ENCODE data around the gene TPI1. TPM values are rescaled to one million over a fixed set of nuclear protein-coding genes. Genes with fewer than 3 reads are reported as not detected.
A peak's percentile ranks its signal among the peaks of the same experiment; 100 is the strongest.

TPI1 gene
- total RNA-seq, 1 donor from 2014 or later = 722 TPM

DNA sequence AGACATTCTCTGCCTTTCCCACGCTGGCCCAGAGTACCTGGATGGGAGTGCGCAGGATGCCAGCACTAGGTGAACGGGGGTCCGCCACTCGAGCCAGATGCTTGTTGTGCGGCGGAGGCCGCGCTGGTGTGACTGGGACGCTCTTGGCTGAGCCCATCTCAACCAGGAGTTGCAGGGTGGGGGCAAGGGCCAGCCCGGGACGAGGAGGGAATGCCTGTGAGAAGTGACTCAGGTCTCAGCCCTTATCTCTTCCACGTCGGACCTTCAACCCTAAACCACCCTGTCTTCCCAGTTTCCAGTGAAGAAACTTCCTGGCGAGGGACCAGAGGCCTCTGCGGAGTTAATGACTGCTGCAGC, 16.6 kb upstream of the TPI1 start:
- DNase-seq (ENCODE audit: low read depth) = no peak
- Histone ChIP-seq H3K79me2 (ENCODE audit: insufficient read depth, low read length) (peaks cover 70% of the 10 kb centered on the region), H3K27ac (ENCODE audit: low read depth, low read length) (peak overlapping the region; percentile 25), H3K4me3 (ENCODE audit: insufficient read depth, low read depth, low read length) (peak overlapping the region; percentile 87), H3K9ac (ENCODE audit: low read length) (peak overlapping the region; percentile 88), H3K4me1 (ENCODE audit: insufficient read depth, low read length) (peaks cover 19% of the 10 kb centered on the region), H3K27me3 (ENCODE audit: insufficient read depth, low read length) (no peaks in the 10 kb centered on the region), H3K36me3 (ENCODE audit: insufficient read depth, low read length) (peaks cover 21% of the 10 kb centered on the region), H3K4me2 (ENCODE audit: low read length) (peak overlapping the region; percentile 88), H3K9me3 (ENCODE audit: insufficient read depth, low read depth, low read length) (no peaks in the 10 kb centered on the region), H2AFZ (ENCODE audit: low read depth, low read length) (peak overlapping the region; percentile 24), H4K20me1 (ENCODE audit: insufficient read depth, low read length) (peaks cover 48% of the 10 kb centered on the region)
- Mint-ChIP-seq H3K27me3 (ENCODE audit: low read depth, unreplicated experiment) (no peaks in the 10 kb centered on the region), H3K36me3 (ENCODE audit: low read depth, unreplicated experiment) (peaks cover 7% of the 10 kb centered on the region), H3K4me3 (ENCODE audit: unreplicated experiment) (peak overlapping the region; percentile 96), H3K27ac (ENCODE audit: unreplicated experiment) (no peak overlapping the region), H3K9me3 (ENCODE audit: unreplicated experiment) (no peaks in the 10 kb centered on the region), H3K4me1 (ENCODE audit: low read depth, unreplicated experiment) (peaks cover 12% of the 10 kb centered on the region)
- FAIRE-seq = no peak
- no peak for TF ChIP-seq EZH2 (IDR thresholded peaks at IDR 0.05; ENCODE audit: insufficient read depth, low read length)
- TF ChIP-seq, protein P1, sequence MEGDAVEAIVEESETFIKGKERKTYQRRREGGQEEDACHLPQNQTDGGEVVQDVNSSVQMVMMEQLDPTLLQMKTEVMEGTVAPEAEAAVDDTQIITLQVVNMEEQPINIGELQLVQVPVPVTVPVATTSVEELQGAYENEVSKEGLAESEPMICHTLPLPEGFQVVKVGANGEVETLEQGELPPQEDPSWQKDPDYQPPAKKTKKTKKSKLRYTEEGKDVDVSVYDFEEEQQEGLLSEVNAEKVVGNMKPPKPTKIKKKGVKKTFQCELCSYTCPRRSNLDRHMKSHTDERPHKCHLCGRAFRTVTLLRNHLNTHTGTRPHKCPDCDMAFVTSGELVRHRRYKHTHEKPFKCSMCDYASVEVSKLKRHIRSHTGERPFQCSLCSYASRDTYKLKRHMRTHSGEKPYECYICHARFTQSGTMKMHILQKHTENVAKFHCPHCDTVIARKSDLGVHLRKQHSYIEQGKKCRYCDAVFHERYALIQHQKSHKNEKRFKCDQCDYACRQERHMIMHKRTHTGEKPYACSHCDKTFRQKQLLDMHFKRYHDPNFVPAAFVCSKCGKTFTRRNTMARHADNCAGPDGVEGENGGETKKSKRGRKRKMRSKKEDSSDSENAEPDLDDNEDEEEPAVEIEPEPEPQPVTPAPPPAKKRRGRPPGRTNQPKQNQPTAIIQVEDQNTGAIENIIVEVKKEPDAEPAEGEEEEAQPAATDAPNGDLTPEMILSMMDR (IDR thresholded peaks at IDR 0.05; ENCODE audit: insufficient read depth, low read depth, low read length) = no peak

DNA sequence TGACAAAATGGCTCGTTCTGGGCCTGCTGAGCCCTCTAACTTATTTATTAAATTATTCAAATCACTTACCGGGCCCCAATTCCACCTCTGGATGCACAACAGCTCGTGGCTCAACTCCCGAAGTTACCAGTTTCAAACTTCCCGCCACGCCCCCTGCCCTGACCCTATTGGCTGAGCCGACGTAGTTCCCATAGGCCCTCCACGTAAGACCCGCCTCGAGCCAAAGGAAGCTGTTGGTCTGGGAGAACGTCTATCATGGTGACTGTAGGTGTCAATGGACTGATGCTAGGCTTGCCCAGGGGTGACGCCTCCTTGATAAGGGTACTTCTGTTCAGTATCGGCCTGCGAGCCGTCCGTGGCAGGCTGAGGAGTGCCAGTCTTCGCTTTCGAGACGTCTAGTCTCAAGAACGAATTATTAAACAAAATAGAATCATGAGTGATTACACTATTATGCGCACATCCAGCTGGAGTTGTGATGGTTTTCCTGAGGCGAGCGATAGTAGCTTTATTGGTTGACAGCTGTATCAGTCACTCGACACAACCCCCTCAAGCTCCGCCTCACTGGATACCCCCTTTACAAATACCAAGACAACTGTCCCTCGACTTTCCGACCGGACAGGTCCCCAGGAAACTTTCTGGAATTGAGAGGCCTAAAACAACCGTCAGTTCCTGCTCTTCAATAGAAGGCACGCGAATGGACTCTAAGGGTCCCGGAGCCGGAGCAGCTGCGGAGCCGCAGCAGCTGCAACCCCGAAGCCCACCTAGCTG, 16.0 kb upstream of the TPI1 start, which contains the start of gene CDCA3:
Gene CDCA3 (minus strand): TSS at position 134 of the 768 bp plus-strand sequence. CDS start 334 bp downstream, outside the sequence.
- peaks cover 8% of the 10 kb centered on the region for H3K36me3 Mint-ChIP-seq (ENCODE audit: low read depth, unreplicated experiment)
- peaks cover 46% of the 10 kb centered on the region for H4K20me1 ChIP-seq (ENCODE audit: insufficient read depth, low read length)
- peaks cover 19% of the 10 kb centered on the region for H3K4me1 ChIP-seq (ENCODE audit: insufficient read depth, low read length)
- H3K4me2 ChIP-seq (ENCODE audit: low read length) = peak within 1 kb of the TSS; percentile 88
- no peaks in the 10 kb centered on the region for H3K9me3 ChIP-seq (ENCODE audit: insufficient read depth, low read depth, low read length)
- peak within 1 kb of the TSS; percentile 89 for H3K27ac ChIP-seq (ENCODE audit: low read depth, low read length)
- peak within 1 kb of the TSS; percentile 97 for H2AFZ ChIP-seq (ENCODE audit: low read depth, low read length)
- peak; percentile 98 for DNase-seq (ENCODE audit: low read depth)
- peak; percentile 65 for FAIRE-seq
- no peaks in the 10 kb centered on the region for H3K27me3 ChIP-seq (ENCODE audit: insufficient read depth, low read length)
- H3K4me1 Mint-ChIP-seq (ENCODE audit: low read depth, unreplicated experiment) = peaks cover 12% of the 10 kb centered on the region
- H3K4me3 ChIP-seq (ENCODE audit: insufficient read depth, low read depth, low read length) = peak within 1 kb of the TSS; percentile 87
- H3K27ac Mint-ChIP-seq (ENCODE audit: unreplicated experiment) = peak within 1 kb of the TSS; percentile 93
- peaks cover 19% of the 10 kb centered on the region for H3K36me3 ChIP-seq (ENCODE audit: insufficient read depth, low read length)
- TF ChIP-seq, protein P1 (IDR thresholded peaks at IDR 0.05; ENCODE audit: insufficient read depth, low read depth, low read length) = no peak
- no peak for TF ChIP-seq EZH2 (IDR thresholded peaks at IDR 0.05; ENCODE audit: insufficient read depth, low read length)
- no peaks in the 10 kb centered on the region for H3K27me3 Mint-ChIP-seq (ENCODE audit: low read depth, unreplicated experiment)
- H3K9me3 Mint-ChIP-seq (ENCODE audit: unreplicated experiment) = no peaks in the 10 kb centered on the region
- peaks cover 69% of the 10 kb centered on the region for H3K79me2 ChIP-seq (ENCODE audit: insufficient read depth, low read length)
- peak within 1 kb of the TSS; percentile 88 for H3K9ac ChIP-seq (ENCODE audit: low read length)
- peak within 1 kb of the TSS; percentile 96 for H3K4me3 Mint-ChIP-seq (ENCODE audit: unreplicated experiment)

Data from astrocyte (in vitro differentiated cells and primary cell).